Measurements from ENCODE around the gene RCAN3.

- TF ChIP-seq CTCF (IDR thresholded peaks at IDR 0.05) (no peak), POLR2A (IDR thresholded peaks at IDR 0.05) (peak in 1 of 2 donors; percentile 48)
These were observed at the start of gene RCAN3 for GRCh38 chr1:24502709-24503058.

All from thyroid gland (tissue), 4 donors.